Measurements from ENCODE around the gene BRME1. TPM values are rescaled to one million over a fixed set of nuclear protein-coding genes. Genes with fewer than 3 reads are reported as not detected.

Gene BRME1
- total RNA-seq, 2 experiments from 2014 or later = 6.3 to 8.0 TPM

DNA sequence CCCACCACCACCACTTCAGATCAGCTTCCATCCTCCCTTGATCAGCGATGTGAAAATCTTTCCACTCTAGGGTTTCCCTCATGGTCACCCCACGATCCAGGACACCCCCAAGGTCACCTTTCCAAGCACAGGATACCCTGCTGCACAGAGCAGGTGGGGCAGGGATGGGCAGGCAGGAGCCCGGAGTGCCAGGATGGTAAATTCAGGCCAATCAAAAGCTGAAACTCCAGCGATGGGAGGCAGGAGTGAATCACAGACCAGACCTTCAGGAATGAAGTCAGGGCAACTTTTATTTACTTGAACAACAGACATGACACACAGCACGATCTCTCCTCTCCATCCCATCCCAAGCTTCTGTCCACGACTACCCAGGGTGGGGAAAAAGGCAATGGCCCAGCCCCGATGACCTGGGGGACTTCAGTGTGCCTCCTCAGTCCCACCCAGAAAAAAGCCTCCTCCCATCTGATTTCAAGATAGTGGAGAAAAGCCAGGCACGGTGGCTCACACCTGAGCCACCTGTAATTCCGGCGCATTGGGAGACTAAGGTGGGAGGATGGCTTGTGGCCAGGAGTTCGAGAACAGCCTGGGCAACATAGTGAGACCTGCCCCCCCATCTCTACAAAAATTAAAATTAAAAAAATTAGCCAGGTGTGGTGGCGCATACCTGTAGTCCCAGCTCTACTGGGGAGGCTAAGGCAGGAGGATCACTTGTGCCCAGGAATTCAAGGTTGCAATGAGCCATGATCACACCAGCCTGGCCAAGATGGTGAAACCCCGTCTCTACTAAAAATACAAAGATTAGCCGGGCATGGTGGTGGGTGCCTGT, 71.5 kb downstream of the BRME1 start:
- Mint-ChIP-seq H3K4me1 (peaks cover 51% of the 10 kb centered on the region), H3K9me3 (no peaks in the 10 kb centered on the region), H3K27ac (peak overlapping the region; percentile 83), H3K4me3 (peak overlapping the region; percentile 72), H3K27me3 (no peaks in the 10 kb centered on the region), H3K36me3 (ENCODE audit: low read depth) (peaks cover 43% of the 10 kb centered on the region)
- no peak for DNase-seq
- ChIA-PET POLR2A (no interaction called here), CTCF (interaction anchor here (1.1 to 1.9 kb wide), 5 partner anchors 13 to 47 kb away, joined by 3 to 6 read pairs (median 3); partner anchors contain the start of gene ZSWIM4)

- Mint-ChIP-seq H3K4me1 (peaks cover 47% of the 10 kb centered on the region), H3K27me3 (no peaks in the 10 kb centered on the region), H3K27ac (peak overlapping the region; percentile 83), H3K4me3 (peak overlapping the region; percentile 72), H3K36me3 (ENCODE audit: low read depth) (peaks cover 39% of the 10 kb centered on the region), H3K9me3 (no peaks in the 10 kb centered on the region)
- POLR2A ChIA-PET = no interaction called here
- CTCF ChIA-PET = interaction anchor here (1.1 to 1.9 kb wide), 5 partner anchors 14 to 46 kb away, joined by 3 to 6 read pairs (median 3); partner anchors contain the start of gene ZSWIM4
- DNase-seq = peak; percentile 90
These were observed 72.3 kb downstream of the BRME1 start for GRCh38 chr19:13833330-13834243.

Small RNA genes lying within 50 kb of the gene (microRNA-seq; reads per million reads assigned to microRNA genes)
- gene MIR181C (ENCODE audit: borderline microRNAs expressed, borderline replicate concordance) (156 reads per million, percentile 75 among the genes with 10 or more reads in this experiment), gene MIR181D (ENCODE audit: borderline microRNAs expressed, borderline replicate concordance) (55.0 reads per million, percentile 63 among the genes with 10 or more reads in this experiment)

Other genes starting within 250 kb of the BRME1 start
- gene MRI1, start 141.6 kb downstream of the BRME1 start, total RNA-seq = 10 to 100 TPM; 46.2 to 46.6 TPM
- gene C19orf53, start 131.7 kb downstream of the BRME1 start, total RNA-seq = 10 to 100 TPM; 91.3 to 92.5 TPM
- 1 to 10 TPM; 6.0 to 6.2 TPM for gene ZSWIM4, start 110.7 kb downstream of the BRME1 start, total RNA-seq
- under 1 TPM in 1 of 2 experiments, not detected in 1; 0.48 TPM for gene NANOS3, start 29.0 kb downstream of the BRME1 start, total RNA-seq
- 10 to 100 TPM; 36.5 to 39.3 TPM for gene CC2D1A, start 84 bp upstream of the BRME1 start, total RNA-seq
- under 1 TPM; 0.17 to 0.58 TPM for gene PODNL1, start 32.3 kb upstream of the BRME1 start, total RNA-seq
- gene DCAF15, start 46.4 kb upstream of the BRME1 start, total RNA-seq = 10 to 100 TPM; 80.3 to 85.4 TPM
- 10 to 100 TPM; 19.1 to 19.9 TPM for gene RFX1, start 100.2 kb upstream of the BRME1 start, total RNA-seq
- gene RLN3, start 122.0 kb upstream of the BRME1 start, total RNA-seq = not detected
- 10 to 100 TPM; 66.5 to 70.3 TPM for gene IL27RA, start 125.6 kb upstream of the BRME1 start, total RNA-seq
- not detected for gene PALM3, start 156.0 kb upstream of the BRME1 start, total RNA-seq
- gene MISP3, start 166.7 kb upstream of the BRME1 start, total RNA-seq = under 1 TPM; 0.67 to 0.69 TPM
- not detected for gene C19orf67, start 179.7 kb upstream of the BRME1 start, total RNA-seq
- 10 to 100 TPM; 80.7 to 84.5 TPM for gene SAMD1, start 184.6 kb upstream of the BRME1 start, total RNA-seq
- 10 to 100 TPM; 50.6 to 56.8 TPM for gene PRKACA, start 211.6 kb upstream of the BRME1 start, total RNA-seq
- gene ASF1B, start 230.5 kb upstream of the BRME1 start, total RNA-seq = 100 to 1,000 TPM; 119 to 131 TPM